T-cell (primary cell): Measurements from ENCODE around the gene ARPC5. TPM values are rescaled to one million over a fixed set of nuclear protein-coding genes. Genes with fewer than 3 reads are reported as not detected.
A peak's percentile ranks its signal among the peaks of the same experiment; 100 is the strongest.

Experiments
- ATAC-seq, 4 experiments: fragments of 200-7000 bp in 3 of 4; fragments of 150-1000 bp in 1 of 4; cut with Tn5 transposase; replicated peaks in 1 of 4; 1 replicate in 3 of 4; 2 replicates in 1 of 4; pipeline ENCODE4 v1.10.0; 2021; ENCODE audit warnings: moderate library complexity in 3 of 4, mild to moderate bottlenecking in 2 of 4, moderate number of reproducible peaks in 1 of 4
- CTCF ChIA-PET, 2 donors: fragments of 300-600 bp; sonication (Branson Sonifier 250); formaldehyde crosslinking; loops; one replicate each; lab custom pipeline; 2022; ENCODE audit warnings: antibody characterized with exemption in 2 of 2; lab: Charles Lee
- POLR2A ChIA-PET, 2 donors: fragments of 300-600 bp; sonication (Branson Sonifier 250); formaldehyde crosslinking; loops; one replicate each; lab custom pipeline; 2022; ENCODE audit warnings: antibody characterized with exemption in 2 of 2; lab: Charles Lee
- DNase-seq, 35 experiments: peaks; one replicate each; pipeline versions ENCODE4 v3.0.0 to v3.0.0-alpha.2; 2013 to 2023
- H3K27ac ChIP-seq: one replicate; pipeline ENCODE4 v1.5.1; 2013; ENCODE audit warnings: low read length
- H3K27me3 ChIP-seq, 2 experiments: replicated peaks in 1 of 2; 1 replicate in 1 of 2; 2 replicates in 1 of 2; pipeline versions ENCODE4 v1.6.1 to v1.7.0; 2013; ENCODE audit warnings: low read length in 1 of 2, mixed read lengths in 1 of 2; ENCODE audit not compliant: control insufficient read depth in 2 of 2, insufficient read depth in 2 of 2; ENCODE audit errors: extremely low read depth in 1 of 2
- H3K36me3 ChIP-seq, 2 donors: 1 replicate in 1 of 2; 2 replicates in 1 of 2; pipeline versions ENCODE4 v1.6.1 to v1.7.0; 2013; ENCODE audit warnings: low read length in 1 of 2; ENCODE audit not compliant: control insufficient read depth in 2 of 2, insufficient read depth in 1 of 2; ENCODE audit errors: extremely low read depth in 1 of 2
- H3K4me1 ChIP-seq, 2 experiments: 1 replicate in 1 of 2; 2 replicates in 1 of 2; pipeline versions ENCODE4 v1.6.1 to v1.7.0; 2013; ENCODE audit warnings: low read length in 2 of 2, mixed read lengths in 1 of 2; ENCODE audit not compliant: insufficient read depth in 2 of 2, control insufficient read depth in 1 of 2; ENCODE audit errors: extremely low read depth in 1 of 2
- H3K4me3 ChIP-seq, 2 donors: 1 replicate in 1 of 2; 2 replicates in 1 of 2; pipeline versions ENCODE4 v1.5.1 to v1.7.0; 2013; ENCODE audit warnings: mild to moderate bottlenecking in 2 of 2, low read length in 1 of 2, moderate library complexity in 1 of 2; ENCODE audit not compliant: control insufficient read depth in 1 of 2; ENCODE audit errors: extremely low read depth in 1 of 2
- H3K9me3 ChIP-seq: 2 replicates; pipeline ENCODE4 v1.7.0; 2013
- H3K27ac Mint-ChIP-seq, 2 donors: one replicate each; pipeline ENCODE4 v1.8.0; 2020 to 2021; ENCODE audit warnings: mild to moderate bottlenecking in 2 of 2, mixed read lengths in 2 of 2
- H3K27me3 Mint-ChIP-seq, 2 donors: one replicate each; pipeline ENCODE4 v1.8.0; 2021 to 2022; ENCODE audit warnings: mixed read lengths in 2 of 2
- H3K36me3 Mint-ChIP-seq: one replicate; pipeline ENCODE4 v1.8.0; 2021; ENCODE audit warnings: mixed read lengths
- H3K4me1 Mint-ChIP-seq, 3 donors: one replicate each; pipeline ENCODE4 v1.8.0; 2020 to 2022; ENCODE audit warnings: mixed read lengths in 3 of 3, mild to moderate bottlenecking in 1 of 3
- H3K4me3 Mint-ChIP-seq, 3 donors: one replicate each; pipeline ENCODE4 v1.8.0; 2020 to 2022; ENCODE audit warnings: mild to moderate bottlenecking in 3 of 3, mixed read lengths in 3 of 3, moderate library complexity in 3 of 3
- H3K9me3 Mint-ChIP-seq, 3 donors: one replicate each; pipeline ENCODE4 v1.8.0; 2020 to 2022; ENCODE audit warnings: mixed read lengths in 3 of 3
- WGBS: methylation state at CpG from one replicate; pipeline ENCODE4 v1.1.5; 2013; ENCODE audit warnings: missing lambda C conversion rate; ENCODE audit not compliant: insufficient coverage; 5-methylcytosine and 5-hydroxymethylcytosine counted together
- total RNA-seq, 35 experiments: library from RNA in 6 of 35; stranded (reverse) in 6 of 35; fragments of 120-200 nt in 1 of 35; gene quantifications; one replicate each; pipeline versions ENCODE4 v1.2.1 to v1.2.4 and lab custom pipeline; 2013 to 2026

Gene ARPC5
- total RNA-seq, 5 donors from 2014 or later (not counting 1 experiment from before 2014, with no cell fraction given): 69.8 to 116 (median 106) TPM

- Histone ChIP-seq H3K36me3 (no peaks in the 10 kb centered on the region), H3K27me3 (peaks cover 0 to 5% of the 10 kb centered on the region in 2 experiments), H3K9me3 (no peaks in the 10 kb centered on the region), H3K4me1 (peaks cover 5 to 15% of the 10 kb centered on the region in 2 experiments), H3K4me3 (no peak overlapping the region), H3K27ac (no peak overlapping the region)
- ChIA-PET POLR2A (no interaction called here), CTCF (interaction anchor here in 1 of 2 donors (0.6 to 0.7 kb wide), 2 partner anchors 210 to 595 kb away, joined by 3 read pairs; no protein-coding TSS in a partner anchor)
- Mint-ChIP-seq H3K27ac (no peak overlapping the region), H3K27me3 (no peaks in the 10 kb centered on the region), H3K9me3 (no peaks in the 10 kb centered on the region), H3K4me3 (no peak overlapping the region), H3K36me3 (no peaks in the 10 kb centered on the region), H3K4me1 (peaks cover 20 to 34% (median 32%) of the 10 kb centered on the region in 3 donors)
- DNase-seq: no peak
- 100% methylated on average over 1 of the region's 1 CpG for WGBS
- ATAC-seq: no peak
These were observed 49.1 kb downstream of the ARPC5 start for GRCh38 chr1:183586455-183586854.

GRCh38 chr1:183585038-183585437 is 50.5 kb downstream of the ARPC5 start:
- peaks cover 7 to 14% of the 10 kb centered on the region in 2 experiments for H3K4me1 ChIP-seq
- H3K4me3 ChIP-seq: no peak overlapping the region
- H3K4me1 Mint-ChIP-seq: peaks cover 20 to 31% (median 30%) of the 10 kb centered on the region in 3 donors
- ATAC-seq (no peak), DNase-seq (no peak)
- no peak overlapping the region for H3K27ac Mint-ChIP-seq
- no peaks in the 10 kb centered on the region for H3K9me3 ChIP-seq
- 72% methylated on average over 5 of the region's 6 CpGs for WGBS
- POLR2A ChIA-PET: no interaction called here
- CTCF ChIA-PET: interaction anchor here in 1 of 2 donors (0.6 kb wide), 1 partner anchor 15 kb away, joined by 4 read pairs; no protein-coding TSS in a partner anchor
- H3K27ac ChIP-seq: no peak overlapping the region
- no peaks in the 10 kb centered on the region for H3K36me3 Mint-ChIP-seq
- no peaks in the 10 kb centered on the region for H3K27me3 Mint-ChIP-seq
- no peaks in the 10 kb centered on the region for H3K9me3 Mint-ChIP-seq
- no peaks in the 10 kb centered on the region for H3K36me3 ChIP-seq
- no peak overlapping the region for H3K4me3 Mint-ChIP-seq
- peaks cover 0 to 9% of the 10 kb centered on the region in 2 experiments for H3K27me3 ChIP-seq

- no CpG with 5 or more reads among the region's 5 CpGs for WGBS
- Histone ChIP-seq H3K27ac (no peak overlapping the region), H3K36me3 (no peaks in the 10 kb centered on the region), H3K4me3 (no peak overlapping the region), H3K27me3 (peaks cover 0 to 9% of the 10 kb centered on the region in 2 experiments), H3K9me3 (no peaks in the 10 kb centered on the region), H3K4me1 (peaks cover 6 to 14% of the 10 kb centered on the region in 2 experiments)
- POLR2A ChIA-PET: no interaction called here
- ATAC-seq (no peak), DNase-seq (no peak)
- Mint-ChIP-seq H3K4me1 (peaks cover 15 to 26% (median 25%) of the 10 kb centered on the region in 3 donors), H3K36me3 (no peaks in the 10 kb centered on the region), H3K27me3 (no peaks in the 10 kb centered on the region), H3K27ac (no peak overlapping the region), H3K9me3 (no peaks in the 10 kb centered on the region), H3K4me3 (no peak overlapping the region)
- CTCF ChIA-PET: no interaction called here
These were observed 51.4 kb downstream of the ARPC5 start for GRCh38 chr1:183584147-183584546.

- no peak for DNase-seq
- ChIA-PET CTCF (no interaction called here), POLR2A (no interaction called here)
- H3K36me3 ChIP-seq: no peaks in the 10 kb centered on the region
- H3K36me3 Mint-ChIP-seq: no peaks in the 10 kb centered on the region
- H3K27ac ChIP-seq: no peak overlapping the region
- WGBS: 88% methylated on average over 5 of the region's 6 CpGs
- no peak overlapping the region for H3K4me3 Mint-ChIP-seq
- H3K27me3 ChIP-seq: peaks cover 0 to 9% of the 10 kb centered on the region in 2 experiments
- no peak overlapping the region for H3K27ac Mint-ChIP-seq
- H3K4me3 ChIP-seq: no peak overlapping the region
- peaks cover 9 to 22% (median 18%) of the 10 kb centered on the region in 3 donors for H3K4me1 Mint-ChIP-seq
- no peaks in the 10 kb centered on the region for H3K9me3 ChIP-seq
- H3K9me3 Mint-ChIP-seq: no peaks in the 10 kb centered on the region
- H3K27me3 Mint-ChIP-seq: peaks cover 0 to 1% of the 10 kb centered on the region in 2 donors
- H3K4me1 ChIP-seq: peaks cover 6 to 8% of the 10 kb centered on the region in 2 experiments
- no peak for ATAC-seq
These were observed 52.1 kb downstream of the ARPC5 start for GRCh38 chr1:183583466-183583865.

GRCh38 chr1:183582021-183582713 is 53.4 kb downstream of the ARPC5 start:
- H3K9me3 ChIP-seq: no peaks in the 10 kb centered on the region
- ATAC-seq (no peak), DNase-seq (no peak)
- H3K4me1 ChIP-seq: peaks cover 10 to 12% of the 10 kb centered on the region in 2 experiments
- Mint-ChIP-seq H3K27ac (no peak overlapping the region), H3K27me3 (peaks cover 0 to 2% of the 10 kb centered on the region in 2 donors), H3K9me3 (no peaks in the 10 kb centered on the region), H3K36me3 (no peaks in the 10 kb centered on the region), H3K4me1 (peaks cover 9 to 24% (median 15%) of the 10 kb centered on the region in 3 donors), H3K4me3 (no peak overlapping the region)
- ChIA-PET CTCF (no interaction called here), POLR2A (interaction anchor here in 1 of 2 donors (0.6 kb wide), 1 partner anchor 461 kb away, joined by 4 read pairs; no protein-coding TSS in a partner anchor)
- H3K27ac ChIP-seq: no peak overlapping the region
- H3K36me3 ChIP-seq: no peaks in the 10 kb centered on the region
- H3K27me3 ChIP-seq: peaks cover 0 to 9% of the 10 kb centered on the region in 2 experiments
- H3K4me3 ChIP-seq: no peak overlapping the region
- WGBS: 94% methylated on average over 11 of the region's 12 CpGs

GRCh38 chr1:183580281-183580682 is 55.3 kb downstream of the ARPC5 start:
- no peaks in the 10 kb centered on the region for H3K36me3 Mint-ChIP-seq
- H3K27me3 Mint-ChIP-seq: peaks cover 0 to 2% of the 10 kb centered on the region in 2 donors
- Histone ChIP-seq H3K4me3 (no peak overlapping the region), H3K4me1 (peaks cover 10 to 12% of the 10 kb centered on the region in 2 experiments), H3K36me3 (no peaks in the 10 kb centered on the region), H3K9me3 (no peaks in the 10 kb centered on the region), H3K27me3 (peaks cover 0 to 9% of the 10 kb centered on the region in 2 experiments), H3K27ac (no peak overlapping the region)
- WGBS: 31% methylated on average over 7 of the region's 8 CpGs
- DNase-seq (peak in 6 of 35 experiments; percentile 3 to 41 (median 12)), ATAC-seq (peak; percentile 34 to 70 (median 62))
- peaks cover 9 to 24% (median 15%) of the 10 kb centered on the region in 3 donors for H3K4me1 Mint-ChIP-seq
- H3K27ac Mint-ChIP-seq: peak overlapping the region in 1 of 2 donors; percentile 19
- POLR2A ChIA-PET: no interaction called here
- H3K4me3 Mint-ChIP-seq: peak overlapping the region in 1 of 3 donors; percentile 15
- CTCF ChIA-PET: interaction anchor here (0.6 to 0.7 kb wide), 3 partner anchors 18 to 325 kb away, joined by 3 to 9 read pairs (median 3); no protein-coding TSS in a partner anchor
- H3K9me3 Mint-ChIP-seq: no peaks in the 10 kb centered on the region
